PFSK-1 (cell line): ENCODE data around the gene JHY.

Experiments used
- FOXP2 ChIP-seq: optimal IDR thresholded peaks from 2 replicates; pipeline ENCODE3; 2011; ENCODE audit warnings: borderline replicate concordance, control low read depth, inconsistent platforms; ENCODE audit not compliant: insufficient read depth; ENCODE audit errors: extremely low read length, extremely low read depth
- POLR2AphosphoS5 ChIP-seq: IDR thresholded peaks from 2 replicates; pipeline ENCODE4 v1.6.1; 2012; ENCODE audit warnings: low read depth, mild to moderate bottlenecking, control low read depth, low read length, moderate library complexity
- SIN3A ChIP-seq: IDR thresholded peaks from 2 replicates; pipeline ENCODE4 v1.6.1; 2012; ENCODE audit warnings: mild to moderate bottlenecking, low read length, moderate library complexity, borderline replicate concordance; ENCODE audit not compliant: insufficient read depth
- TAF1 ChIP-seq: IDR thresholded peaks from 2 replicates; pipeline ENCODE4 v1.6.1; 2012; ENCODE audit warnings: low read length, control low read depth, borderline replicate concordance; ENCODE audit not compliant: insufficient read depth
- TF ChIP-seq, protein P1 (sequence below), 2 experiments: IDR thresholded peaks; 2 replicates each; pipeline versions ENCODE4 v1.6.1 to v1.8.0; 2011 to 2012; ENCODE audit warnings: low read depth in 2 of 2, low read length in 2 of 2, control low read depth in 1 of 2, inconsistent platforms in 1 of 2, mild to moderate bottlenecking in 1 of 2, moderate library complexity in 1 of 2; ENCODE audit not compliant: insufficient read depth in 1 of 2

The JHY gene

DNA sequence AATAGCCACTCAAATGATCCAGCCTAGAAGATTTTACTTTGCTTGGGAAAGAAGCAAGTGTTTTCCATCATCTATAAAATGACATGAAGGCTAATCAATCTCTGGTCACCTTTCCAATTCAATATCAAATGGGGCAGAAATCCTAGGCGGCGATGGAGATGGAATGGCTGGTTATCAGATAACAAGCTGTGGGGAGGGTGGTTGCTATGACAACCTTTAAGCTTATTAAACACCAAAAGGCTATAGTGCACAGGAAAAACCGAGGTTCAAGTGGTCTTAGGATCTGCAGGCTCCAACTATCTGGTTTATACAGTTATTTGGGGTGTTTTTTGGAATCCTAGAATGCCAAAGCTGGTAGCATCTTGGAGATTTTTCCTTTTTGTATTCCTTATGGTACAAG lies 113.0 kb downstream of the JHY start:
- TF ChIP-seq SIN3A: no peak
- no peak for TF ChIP-seq FOXP2
- TF ChIP-seq POLR2AphosphoS5: no peak
- no peak for TF ChIP-seq TAF1
- TF ChIP-seq, protein P1, sequence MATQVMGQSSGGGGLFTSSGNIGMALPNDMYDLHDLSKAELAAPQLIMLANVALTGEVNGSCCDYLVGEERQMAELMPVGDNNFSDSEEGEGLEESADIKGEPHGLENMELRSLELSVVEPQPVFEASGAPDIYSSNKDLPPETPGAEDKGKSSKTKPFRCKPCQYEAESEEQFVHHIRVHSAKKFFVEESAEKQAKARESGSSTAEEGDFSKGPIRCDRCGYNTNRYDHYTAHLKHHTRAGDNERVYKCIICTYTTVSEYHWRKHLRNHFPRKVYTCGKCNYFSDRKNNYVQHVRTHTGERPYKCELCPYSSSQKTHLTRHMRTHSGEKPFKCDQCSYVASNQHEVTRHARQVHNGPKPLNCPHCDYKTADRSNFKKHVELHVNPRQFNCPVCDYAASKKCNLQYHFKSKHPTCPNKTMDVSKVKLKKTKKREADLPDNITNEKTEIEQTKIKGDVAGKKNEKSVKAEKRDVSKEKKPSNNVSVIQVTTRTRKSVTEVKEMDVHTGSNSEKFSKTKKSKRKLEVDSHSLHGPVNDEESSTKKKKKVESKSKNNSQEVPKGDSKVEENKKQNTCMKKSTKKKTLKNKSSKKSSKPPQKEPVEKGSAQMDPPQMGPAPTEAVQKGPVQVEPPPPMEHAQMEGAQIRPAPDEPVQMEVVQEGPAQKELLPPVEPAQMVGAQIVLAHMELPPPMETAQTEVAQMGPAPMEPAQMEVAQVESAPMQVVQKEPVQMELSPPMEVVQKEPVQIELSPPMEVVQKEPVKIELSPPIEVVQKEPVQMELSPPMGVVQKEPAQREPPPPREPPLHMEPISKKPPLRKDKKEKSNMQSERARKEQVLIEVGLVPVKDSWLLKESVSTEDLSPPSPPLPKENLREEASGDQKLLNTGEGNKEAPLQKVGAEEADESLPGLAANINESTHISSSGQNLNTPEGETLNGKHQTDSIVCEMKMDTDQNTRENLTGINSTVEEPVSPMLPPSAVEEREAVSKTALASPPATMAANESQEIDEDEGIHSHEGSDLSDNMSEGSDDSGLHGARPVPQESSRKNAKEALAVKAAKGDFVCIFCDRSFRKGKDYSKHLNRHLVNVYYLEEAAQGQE (IDR thresholded peaks at IDR 0.05; ENCODE audit: insufficient read depth in 1 of 2, low read depth in 2 of 2, low read length in 2 of 2): no peak

DNA sequence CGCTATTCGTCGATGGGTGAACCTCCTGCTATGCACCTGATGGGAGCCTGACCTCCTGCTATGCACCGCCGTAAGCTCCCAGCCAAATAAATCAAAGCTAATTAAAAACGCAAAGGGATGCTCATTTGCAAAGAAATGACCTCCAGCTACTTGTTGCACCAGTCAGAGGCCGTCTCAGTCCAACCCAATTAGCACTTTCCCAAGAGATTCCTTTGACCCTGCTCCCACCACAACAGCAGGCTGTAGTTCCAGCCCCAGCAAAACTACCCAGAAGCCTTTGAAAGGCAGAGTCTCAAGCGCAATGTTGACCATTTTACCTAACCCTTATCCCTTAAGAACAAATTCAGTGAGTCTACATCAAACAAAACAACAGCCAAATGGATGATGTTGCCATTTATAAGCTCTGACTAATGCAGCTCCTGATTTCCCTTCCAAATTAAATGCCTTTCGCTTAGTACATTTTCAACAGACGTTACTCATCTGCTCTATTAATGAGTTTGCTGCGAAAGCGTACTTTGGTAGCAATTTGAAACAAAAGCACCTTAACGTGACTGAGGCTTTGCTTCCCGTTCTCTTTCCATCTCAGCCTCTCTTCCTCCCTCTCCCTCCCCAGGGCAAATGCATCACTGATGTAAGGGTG lies 116.3 kb downstream of the JHY start:
- TF ChIP-seq, protein P1 (IDR thresholded peaks at IDR 0.05; ENCODE audit: insufficient read depth in 1 of 2, low read depth in 2 of 2, low read length in 2 of 2): no peak
- TF ChIP-seq SIN3A (no peak), FOXP2 (no peak), POLR2AphosphoS5 (no peak), TAF1 (no peak)

DNA sequence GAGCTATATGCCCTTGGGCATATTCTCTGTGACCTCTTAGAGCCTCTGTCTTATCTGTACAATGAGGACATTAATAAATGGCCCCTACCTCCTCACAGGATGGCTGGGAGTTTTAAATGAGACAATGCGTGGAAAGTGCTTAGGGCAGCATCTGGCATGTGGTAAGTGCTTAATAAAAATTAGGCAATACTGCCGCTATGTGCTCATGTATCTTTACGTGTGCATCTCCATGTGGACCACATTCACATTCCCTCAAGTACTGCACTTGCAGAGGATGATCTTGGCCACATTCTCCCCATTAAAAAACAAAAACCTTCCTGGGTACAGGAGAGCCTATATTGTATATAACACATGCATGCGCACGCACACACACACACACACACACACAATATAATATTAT lies 118.2 kb downstream of the JHY start:
- TF ChIP-seq POLR2AphosphoS5 (no peak), SIN3A (no peak), TAF1 (no peak), FOXP2 (no peak)
- TF ChIP-seq, protein P1 (IDR thresholded peaks at IDR 0.05; ENCODE audit: insufficient read depth in 1 of 2, low read depth in 2 of 2, low read length in 2 of 2): no peak

DNA sequence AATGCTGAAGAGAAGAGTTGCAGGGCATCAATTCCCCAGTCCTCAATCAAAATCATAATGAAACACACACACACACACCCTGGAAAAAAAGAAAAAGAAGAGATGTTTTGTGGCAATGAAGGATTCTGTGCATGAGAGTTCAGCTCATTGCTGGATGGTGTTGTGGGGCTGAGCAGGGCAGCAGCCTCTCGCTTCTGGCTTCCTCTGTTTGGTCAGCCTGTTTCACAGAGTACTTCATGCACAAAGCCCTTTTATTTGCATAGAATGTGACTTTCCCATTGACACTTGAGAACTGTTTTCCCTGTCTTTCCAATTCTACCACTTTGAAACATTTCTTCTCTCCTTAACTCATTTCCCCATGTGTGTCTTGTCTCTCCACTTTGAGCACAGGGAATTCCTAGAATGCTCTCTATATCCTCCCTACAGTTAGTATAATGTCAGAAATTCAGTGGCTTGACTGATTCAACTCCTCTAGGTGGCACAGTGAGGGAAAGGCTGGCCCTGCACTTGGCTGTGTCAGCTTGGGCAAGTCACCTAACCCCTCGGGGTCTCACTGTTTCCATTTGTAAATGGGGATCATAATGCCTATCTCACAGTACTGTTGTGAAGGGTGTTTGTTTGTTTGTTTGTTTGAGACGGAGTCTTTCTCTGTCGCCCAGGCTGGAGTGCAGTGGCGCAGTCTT lies 124.4 kb downstream of the JHY start:
- TF ChIP-seq POLR2AphosphoS5 (no peak), FOXP2 (no peak), TAF1 (no peak), SIN3A (no peak)
- TF ChIP-seq, protein P1 (IDR thresholded peaks at IDR 0.05; ENCODE audit: insufficient read depth in 1 of 2, low read depth in 2 of 2, low read length in 2 of 2): no peak
